Fibroblast of villous mesenchyme (primary cell): ENCODE results near the gene GRIN2D. TPM values are rescaled to one million over a fixed set of nuclear protein-coding genes. Genes with fewer than 3 reads are reported as not detected.
"Not testable (repeated sequence)": the region's sequence is repeated elsewhere in the genome, so short reads cannot be mapped to it uniquely, and the experiment has no call there.

ENCODE experiments used
- DNase-seq: peaks from one replicate; pipeline ENCODE4 v3.0.0-alpha.2; 2010; ENCODE audit warnings: low read depth
- H3K4me3 ChIP-seq: 2 replicates; pipeline ENCODE4 v1.5.1; 2011; ENCODE audit warnings: low read depth, mild to moderate bottlenecking, low read length
- total RNA-seq: library from RNA; depleted of rRNA; stranded (reverse); fragments of >200 nt; gene quantifications from 2 replicates; pipeline ENCODE4 v1.2.3, GENCODE V29; 2012
- TF ChIP-seq, protein P1 (sequence below): IDR thresholded peaks from 2 replicates; pipeline ENCODE4 v1.5.1; 2012; ENCODE audit warnings: low read depth, mild to moderate bottlenecking, low read length; ENCODE audit not compliant: insufficient read depth

GRIN2D gene
- total RNA-seq, 1 donor = 0.86 TPM

DNA sequence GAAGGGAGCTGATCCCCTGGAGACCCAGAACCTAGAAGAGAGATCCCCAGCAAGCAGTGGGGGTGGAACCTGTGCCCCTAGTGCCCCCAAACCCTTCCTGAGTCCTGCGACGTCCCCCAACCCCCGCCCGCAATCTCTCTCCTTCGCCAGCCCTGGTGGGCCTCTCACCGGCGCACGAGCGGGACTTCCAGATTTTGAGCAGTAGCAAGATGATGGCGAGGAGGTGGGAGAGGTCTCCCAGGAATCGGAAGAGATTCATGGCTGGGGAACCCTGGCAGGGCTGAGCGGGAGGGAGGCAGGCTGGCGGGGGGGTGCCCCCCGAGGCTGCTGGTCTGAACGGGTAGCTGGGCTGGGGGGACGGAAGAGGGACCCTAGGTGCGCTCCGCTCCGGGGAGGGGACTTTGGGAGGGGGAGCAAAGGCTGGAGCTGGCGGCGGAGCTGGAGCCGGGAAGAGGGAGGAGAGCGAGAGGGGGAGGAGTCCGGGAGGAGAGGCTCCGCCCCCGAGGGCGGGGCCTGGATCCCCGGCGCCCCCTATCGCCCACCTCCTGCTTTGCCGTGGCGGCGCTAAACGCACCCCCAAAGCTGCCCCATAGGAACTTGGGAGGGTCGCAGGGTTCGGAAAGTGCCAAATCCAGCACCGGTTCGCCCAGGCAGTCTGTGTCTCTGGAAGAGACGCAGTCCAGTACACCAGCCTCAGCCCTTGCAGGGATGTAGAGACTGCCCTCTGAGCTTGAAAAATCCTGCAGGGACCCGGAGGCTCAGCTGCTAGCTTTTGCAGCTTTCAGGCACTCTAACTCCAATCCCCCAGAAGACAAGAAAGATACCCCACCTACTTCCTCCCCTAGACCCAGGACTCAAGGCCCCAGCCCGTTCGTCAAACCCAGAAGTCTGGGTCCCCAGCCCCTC, 2.1 kb upstream of the GRIN2D start, which contains the start of gene KDELR1:
KDELR1 (minus strand) TSS at position 452 of the 906 bp plus-strand sequence; CDS start at position 259, 193 bp downstream.
- DNase-seq = peak; percentile 73
- TF ChIP-seq, protein P1, sequence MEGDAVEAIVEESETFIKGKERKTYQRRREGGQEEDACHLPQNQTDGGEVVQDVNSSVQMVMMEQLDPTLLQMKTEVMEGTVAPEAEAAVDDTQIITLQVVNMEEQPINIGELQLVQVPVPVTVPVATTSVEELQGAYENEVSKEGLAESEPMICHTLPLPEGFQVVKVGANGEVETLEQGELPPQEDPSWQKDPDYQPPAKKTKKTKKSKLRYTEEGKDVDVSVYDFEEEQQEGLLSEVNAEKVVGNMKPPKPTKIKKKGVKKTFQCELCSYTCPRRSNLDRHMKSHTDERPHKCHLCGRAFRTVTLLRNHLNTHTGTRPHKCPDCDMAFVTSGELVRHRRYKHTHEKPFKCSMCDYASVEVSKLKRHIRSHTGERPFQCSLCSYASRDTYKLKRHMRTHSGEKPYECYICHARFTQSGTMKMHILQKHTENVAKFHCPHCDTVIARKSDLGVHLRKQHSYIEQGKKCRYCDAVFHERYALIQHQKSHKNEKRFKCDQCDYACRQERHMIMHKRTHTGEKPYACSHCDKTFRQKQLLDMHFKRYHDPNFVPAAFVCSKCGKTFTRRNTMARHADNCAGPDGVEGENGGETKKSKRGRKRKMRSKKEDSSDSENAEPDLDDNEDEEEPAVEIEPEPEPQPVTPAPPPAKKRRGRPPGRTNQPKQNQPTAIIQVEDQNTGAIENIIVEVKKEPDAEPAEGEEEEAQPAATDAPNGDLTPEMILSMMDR = peak; percentile 86

DNA sequence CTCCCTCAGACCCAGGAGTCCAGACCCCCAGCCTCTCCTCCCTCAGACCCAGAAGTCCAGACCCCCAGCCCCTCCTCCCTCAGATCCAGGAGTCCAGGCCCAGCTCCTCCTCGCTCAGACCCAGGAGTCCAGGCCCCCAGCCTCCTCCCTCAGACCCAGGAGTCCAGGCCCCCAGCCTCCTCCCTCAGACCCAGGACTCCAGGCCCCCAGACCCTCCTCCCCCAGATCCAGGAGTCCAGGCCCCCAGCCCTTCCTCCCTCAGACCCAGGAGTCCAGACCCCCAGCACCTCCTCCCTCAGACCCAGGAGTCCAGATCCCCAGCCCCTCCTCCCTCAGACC, 1.5 kb upstream of the GRIN2D start:
- not testable (repeated sequence) for DNase-seq, H3K4me3 ChIP-seq

More for the DNA sequence above, 2.1 kb upstream of the GRIN2D start, which contains the start of gene KDELR1:
- peak within 1 kb of the TSS; percentile 81 for H3K4me3 ChIP-seq

DNA sequence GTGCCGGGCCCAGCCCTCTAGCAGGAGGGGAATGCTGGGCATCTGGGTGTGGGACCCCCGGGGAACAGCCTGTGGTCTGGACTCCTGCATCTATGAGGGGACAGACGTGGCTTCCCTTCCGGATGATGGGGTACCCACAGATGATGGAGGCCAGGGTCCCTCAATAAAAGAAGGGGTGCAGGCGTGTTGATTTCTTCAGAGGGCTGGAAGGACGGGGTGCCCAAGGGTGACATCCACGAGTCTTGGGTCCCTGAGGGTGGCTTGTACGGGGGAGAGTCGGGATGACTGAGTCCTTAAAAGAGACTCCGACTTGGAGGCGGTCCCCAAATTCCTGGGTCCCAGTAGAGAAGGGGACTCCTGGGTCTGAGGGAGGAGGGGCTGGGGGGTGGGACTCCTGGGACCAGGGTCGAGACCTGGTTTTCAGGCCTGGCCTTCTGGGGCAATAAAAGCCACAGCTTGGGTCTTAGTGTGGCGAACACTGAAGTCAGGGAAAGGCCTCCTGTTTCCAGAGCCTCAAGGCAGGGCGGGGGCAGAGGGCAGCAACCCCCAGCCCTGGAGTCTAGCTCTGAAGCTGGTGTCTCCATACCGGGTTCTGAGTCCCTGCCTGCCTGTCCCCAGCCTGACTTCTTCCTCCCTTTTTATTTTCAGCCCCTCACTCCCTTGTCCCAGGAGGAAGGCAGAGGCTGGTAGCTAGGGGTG, 459 bp upstream of the GRIN2D start:
- TF ChIP-seq, protein P1 = no peak
- no peak overlapping the region for H3K4me3 ChIP-seq
- DNase-seq = no peak

DNA sequence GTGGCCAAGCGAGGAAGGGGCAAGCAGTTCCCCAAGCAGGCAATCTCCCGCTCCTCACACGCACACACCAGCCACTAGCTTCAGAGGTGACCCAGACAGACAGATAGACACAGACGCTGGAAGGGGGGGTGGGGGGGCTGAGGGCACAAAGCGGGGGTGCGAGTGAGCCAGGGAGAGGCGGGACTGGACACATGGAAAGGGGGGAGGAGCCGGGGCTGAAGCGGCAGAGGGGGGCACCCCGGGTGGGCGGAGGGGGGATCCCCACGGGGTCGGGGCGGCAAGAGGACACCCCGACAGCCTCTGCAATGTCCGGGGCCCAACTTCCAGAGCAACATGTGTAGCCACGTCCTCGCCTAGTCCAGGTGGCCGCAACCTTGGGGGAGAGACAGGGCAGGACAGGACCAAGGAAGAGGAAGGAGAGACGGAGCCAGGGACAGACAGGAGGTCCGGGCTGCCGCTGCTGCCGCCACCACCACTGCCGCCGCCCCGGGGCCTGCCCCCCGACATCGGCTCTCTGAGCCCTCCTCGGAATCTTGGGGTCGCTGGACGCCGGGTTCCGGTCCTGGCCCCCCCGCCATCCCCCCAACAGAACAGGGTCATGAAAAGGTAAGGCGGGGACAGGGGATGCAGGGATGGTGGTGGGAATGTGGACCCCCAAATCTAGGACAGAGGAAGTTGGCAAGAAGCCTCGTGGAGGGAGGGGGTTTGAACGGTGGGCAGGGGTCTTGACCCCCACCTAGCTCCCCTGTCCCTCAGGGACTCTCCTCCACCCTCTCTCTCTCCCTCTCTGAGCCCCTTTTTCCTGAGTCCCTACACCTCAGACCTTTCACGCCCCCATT, 1.1 kb downstream of the GRIN2D start:
- no peak for DNase-seq
- TF ChIP-seq, protein P1 = no peak
- H3K4me3 ChIP-seq = peak overlapping the region; percentile 39

DNA sequence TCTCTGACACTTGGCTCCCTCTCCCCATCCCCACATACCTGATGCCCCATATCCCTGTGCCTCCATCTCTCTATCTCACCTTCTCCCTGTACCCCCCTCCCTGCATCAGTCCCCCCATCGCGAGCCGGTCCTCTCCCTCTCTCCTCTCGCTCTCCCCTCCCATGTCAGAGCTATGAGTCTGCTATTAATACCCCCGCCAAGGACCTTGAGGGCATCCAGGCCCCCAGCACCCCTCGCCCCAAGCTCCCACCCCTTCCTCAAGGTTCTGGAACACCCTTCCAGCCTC, 1.6 kb downstream of the GRIN2D start:
- no peak overlapping the region for H3K4me3 ChIP-seq
- TF ChIP-seq, protein P1 = no peak
- no peak for DNase-seq

DNA sequence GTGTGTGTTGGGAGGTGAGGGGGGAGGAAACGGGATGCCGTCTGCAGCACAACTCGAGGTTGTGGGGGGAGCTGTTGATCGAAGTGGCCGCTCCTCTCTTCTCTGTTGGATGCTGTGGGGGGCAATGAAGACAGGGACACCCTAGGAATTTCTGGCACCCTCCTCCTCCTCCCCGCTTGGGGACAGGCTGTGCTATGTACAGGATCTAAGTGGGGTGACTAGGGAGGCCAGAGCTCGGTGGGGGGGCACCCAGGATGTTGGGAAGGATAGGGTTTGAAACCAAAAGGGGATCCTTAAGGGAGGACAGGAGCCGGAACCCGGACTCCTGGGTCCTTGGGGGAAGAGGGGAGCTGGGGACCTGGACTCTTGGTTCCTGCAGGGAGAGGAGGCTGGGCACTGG, 2.0 kb downstream of the GRIN2D start:
- TF ChIP-seq, protein P1 = no peak
- no peak for DNase-seq
- no peak overlapping the region for H3K4me3 ChIP-seq
